A549 (cell line): ENCODE data around the gene GJB1.

Experiments used
- CTCF ChIP-seq: fragments of >200 bp; sonication (Bioruptor Twin); formaldehyde crosslinking; IDR thresholded peaks from 3 replicates; pipeline ENCODE4 v1.5.1; 2016
- KDM1A ChIP-seq: fragments of 200-600 bp; sonication (generic); IDR thresholded peaks from 2 replicates; pipeline ENCODE4 v1.6.1; 2016; ENCODE audit warnings: low read depth, mild to moderate bottlenecking
- MAX ChIP-seq: IDR thresholded peaks from 2 replicates; pipeline ENCODE4 v1.6.1; 2012
- POLR2A ChIP-seq: IDR thresholded peaks from 2 replicates; pipeline ENCODE4 v1.6.1; 2012; ENCODE audit warnings: mild to moderate bottlenecking, low read length
- REST ChIP-seq: fragments of 200-600 bp; sonication (generic); IDR thresholded peaks from 2 replicates; pipeline ENCODE4 v1.6.1; 2016; ENCODE audit warnings: antibody characterized with exemption, mild to moderate bottlenecking, moderate library complexity
- SMC3 ChIP-seq: fragments of >200 bp; sonication (Bioruptor Twin); formaldehyde crosslinking; IDR thresholded peaks from 3 replicates; pipeline ENCODE4 v1.6.1; 2018; ENCODE audit warnings: inconsistent platforms
- USF2 ChIP-seq: fragments of 450-650 bp; IDR thresholded peaks from 2 replicates; pipeline ENCODE4 v1.6.1; 2014; ENCODE audit warnings: antibody characterized with exemption

GRCh38 chrX:71181558-71181909, 41.5 kb upstream of the GJB1 start:
- TF ChIP-seq CTCF (no peak), MAX (no peak), SMC3 (no peak), KDM1A (no peak), USF2 (no peak), REST (no peak), POLR2A (no peak)
